Prostate gland (tissue), 2 donors: ENCODE results near the gene IFNA13. TPM values are rescaled to one million over a fixed set of nuclear protein-coding genes. Genes with fewer than 3 reads are reported as not detected.

Source experiments
- DNase-seq: peaks from one replicate; pipeline ENCODE4 v3.0.0-alpha.2; 2019; ENCODE audit warnings: low spot score
- H3K27ac ChIP-seq, 2 donors: fragments of 200-600 bp; sonication (generic); 2 replicates each; pipeline ENCODE4 v1.5.1; 2017 to 2019
- H3K27me3 ChIP-seq: fragments of 200-600 bp; sonication (generic); replicated peaks from 2 replicates; pipeline ENCODE4 v1.5.1; 2019; ENCODE audit not compliant: insufficient read depth
- H3K36me3 ChIP-seq, 2 donors: fragments of 200-600 bp; sonication (generic); 1 replicate in 1 of 2; 2 replicates in 1 of 2; pipeline versions ENCODE4 v1.5.1 to v1.8.1; 2017 to 2019
- H3K4me1 ChIP-seq: fragments of 200-600 bp; sonication (generic); replicated peaks from 2 replicates; pipeline ENCODE4 v1.5.1; 2019
- H3K4me3 ChIP-seq, 2 donors: fragments of 200-600 bp; sonication (generic); 2 replicates each; pipeline ENCODE4 v1.5.1; 2017 to 2019
- H3K9me3 ChIP-seq: fragments of 200-600 bp; sonication (generic); 2 replicates; pipeline ENCODE4 v1.5.1; 2017
- POLR2A ChIP-seq: fragments of 450-650 bp; IDR thresholded peaks from one replicate; pipeline ENCODE4 v1.6.1; 2016; ENCODE audit warnings: antibody characterized with exemption, mild to moderate bottlenecking
- WGBS: methylation state at CpG from one replicate; pipeline ENCODE4 v1.1.5; 2018; 5-methylcytosine and 5-hydroxymethylcytosine counted together
- intact Hi-C: fragments of 100-400 bp; cut with DNase I; formaldehyde crosslinking; loops from one replicate; pipeline ENCODE4 v1.14.2; 2022
- total RNA-seq, 2 donors: library from RNA; depleted of rRNA; stranded (reverse); fragments of >200 nt; gene quantifications; one replicate each; pipeline ENCODE4 v1.1.0, GENCODE V29; 2016
- TF ChIP-seq, protein P1 (sequence below), 4 experiments: fragments of 200-600 bp in 2 of 4; fragments of 450-650 bp in 2 of 4; sonication (generic) in 2 of 4; IDR thresholded peaks; 1 replicate in 3 of 4; 2 replicates in 1 of 4; pipeline ENCODE4 v1.5.1; 2016 to 2019; ENCODE audit warnings: antibody characterized with exemption in 4 of 4, mild to moderate bottlenecking in 2 of 4, moderate library complexity in 2 of 4

The IFNA13 gene
- total RNA-seq, 2 donors from 2014 or later: not detected

DNA sequence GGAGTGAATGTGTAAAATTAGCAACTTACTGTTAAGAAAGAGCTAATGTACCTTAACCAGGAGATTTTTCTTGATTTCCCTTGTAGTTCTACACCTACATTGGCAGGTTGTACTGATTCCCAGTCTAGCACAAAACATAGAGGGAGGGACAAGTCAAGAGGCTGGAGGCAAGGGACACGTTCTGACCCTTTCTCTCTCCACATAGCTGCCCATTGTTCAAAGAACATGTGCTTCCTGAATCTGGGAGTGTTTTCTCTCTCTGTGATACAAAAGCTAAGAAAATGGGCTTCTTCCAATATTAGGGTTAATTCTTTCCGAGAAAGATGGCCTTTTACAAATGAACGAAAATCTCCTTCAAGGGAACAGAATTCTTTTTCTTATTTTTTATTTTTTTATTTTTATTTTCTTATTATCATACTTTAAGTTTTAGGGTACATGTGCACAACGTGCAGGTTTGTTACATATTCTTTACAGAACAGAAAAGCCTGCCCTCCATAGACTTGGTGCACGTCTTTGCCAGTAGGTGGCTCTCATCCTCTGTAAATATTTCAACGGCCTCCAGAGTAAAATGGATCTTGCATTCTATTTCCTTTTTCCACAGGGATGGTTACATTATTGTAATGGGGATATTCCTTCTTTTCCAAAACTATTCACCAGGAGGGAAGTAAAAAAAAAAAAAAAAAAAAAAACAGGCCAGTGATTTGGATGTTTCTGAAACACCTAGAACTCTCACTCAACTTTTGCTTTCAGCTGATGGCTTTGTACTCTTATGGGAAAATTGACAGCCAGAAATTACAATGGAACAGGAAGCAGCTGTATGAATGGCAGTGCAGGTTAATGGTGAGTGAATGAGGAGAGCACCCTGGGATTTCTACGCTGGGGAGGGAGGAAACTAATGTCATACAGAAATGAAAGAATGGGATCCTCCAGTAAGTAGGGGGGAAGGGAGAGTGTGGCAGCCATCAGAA, 49.6 kb downstream of the IFNA13 start:
- Histone ChIP-seq H3K36me3 (no peaks in the 10 kb centered on the region), H3K9me3 (no peaks in the 10 kb centered on the region), H3K27me3 (no peaks in the 10 kb centered on the region), H3K4me3 (no peak overlapping the region), H3K4me1 (peaks cover 10% of the 10 kb centered on the region), H3K27ac (no peak overlapping the region)
- 19% methylated on average over 7 of the region's 7 CpGs for WGBS
- peak; percentile 45 for DNase-seq
- intact Hi-C loops: loop anchor here (5.0 kb wide), 3 partner anchors 79 to 1771 kb away; no protein-coding TSS in a partner anchor
- no peak for TF ChIP-seq POLR2A
- TF ChIP-seq, protein P1, sequence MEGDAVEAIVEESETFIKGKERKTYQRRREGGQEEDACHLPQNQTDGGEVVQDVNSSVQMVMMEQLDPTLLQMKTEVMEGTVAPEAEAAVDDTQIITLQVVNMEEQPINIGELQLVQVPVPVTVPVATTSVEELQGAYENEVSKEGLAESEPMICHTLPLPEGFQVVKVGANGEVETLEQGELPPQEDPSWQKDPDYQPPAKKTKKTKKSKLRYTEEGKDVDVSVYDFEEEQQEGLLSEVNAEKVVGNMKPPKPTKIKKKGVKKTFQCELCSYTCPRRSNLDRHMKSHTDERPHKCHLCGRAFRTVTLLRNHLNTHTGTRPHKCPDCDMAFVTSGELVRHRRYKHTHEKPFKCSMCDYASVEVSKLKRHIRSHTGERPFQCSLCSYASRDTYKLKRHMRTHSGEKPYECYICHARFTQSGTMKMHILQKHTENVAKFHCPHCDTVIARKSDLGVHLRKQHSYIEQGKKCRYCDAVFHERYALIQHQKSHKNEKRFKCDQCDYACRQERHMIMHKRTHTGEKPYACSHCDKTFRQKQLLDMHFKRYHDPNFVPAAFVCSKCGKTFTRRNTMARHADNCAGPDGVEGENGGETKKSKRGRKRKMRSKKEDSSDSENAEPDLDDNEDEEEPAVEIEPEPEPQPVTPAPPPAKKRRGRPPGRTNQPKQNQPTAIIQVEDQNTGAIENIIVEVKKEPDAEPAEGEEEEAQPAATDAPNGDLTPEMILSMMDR (IDR thresholded peaks at IDR 0.05): peak in 3 of 4 experiments; percentile 36 to 61 (median 59)

Other genes starting within 250 kb of the IFNA13 start
- not detected for gene IFNW1, start 226.2 kb downstream of the IFNA13 start, total RNA-seq
- not detected for gene IFNA21, start 201.4 kb downstream of the IFNA13 start, total RNA-seq
- not detected for gene IFNA4, start 180.5 kb downstream of the IFNA13 start, total RNA-seq
- not detected for gene IFNA7, start 165.9 kb downstream of the IFNA13 start, total RNA-seq
- gene IFNA10, start 160.9 kb downstream of the IFNA13 start, total RNA-seq: not detected
- gene IFNA16, start 150.7 kb downstream of the IFNA13 start, total RNA-seq: not detected
- not detected for gene IFNA17, start 139.8 kb downstream of the IFNA13 start, total RNA-seq
- not detected for gene IFNA14, start 128.1 kb downstream of the IFNA13 start, total RNA-seq
- gene IFNA5, start 62.7 kb downstream of the IFNA13 start, total RNA-seq: not detected
- gene KLHL9, start 32.7 kb downstream of the IFNA13 start, total RNA-seq: 10 to 100 TPM; 21.4 to 31.4 TPM
- under 1 TPM in 1 of 2 donors, not detected in 1; 0.34 TPM for gene IFNA6, start 17.2 kb downstream of the IFNA13 start, total RNA-seq
- not detected for gene IFNA2, start 17.3 kb upstream of the IFNA13 start, total RNA-seq
- gene IFNA8, start 41.1 kb upstream of the IFNA13 start, total RNA-seq: not detected
- gene IFNA1, start 72.4 kb upstream of the IFNA13 start, total RNA-seq: not detected
- not detected for gene IFNE, start 114.3 kb upstream of the IFNA13 start, total RNA-seq